SK-N-SH (cell line): ENCODE results near the gene APOOL. TPM values are rescaled to one million over a fixed set of nuclear protein-coding genes. Genes with fewer than 3 reads are reported as not detected.

Experiments used
- CTCF ChIA-PET: fragments of 300-600, 350-600 bp; formaldehyde crosslinking; extraction: SDS; loops from one replicate; lab custom pipeline; 2021; lab: Yijun Ruan, JAX
- POLR2A ChIA-PET: fragments of 350-600 bp; sonication (Branson Sonifier 250); formaldehyde crosslinking; extraction: SDS; loops from one replicate; lab custom pipeline; 2020; ENCODE audit warnings: antibody characterized with exemption, inconsistent platforms; lab: Yijun Ruan, JAX
- DNase-seq: peaks from one replicate; pipeline ENCODE4 v3.0.0; 2012
- H2AFZ ChIP-seq: fragments of 200-600 bp; sonication (generic); 2 replicates; pipeline ENCODE4 v1.8.1; 2016; ENCODE audit warnings: antibody characterized with exemption, mild to moderate bottlenecking, low read depth
- H3F3A ChIP-seq: fragments of 200-600 bp; sonication (generic); replicated peaks from 2 replicates; pipeline ENCODE3; 2016; ENCODE audit warnings: antibody characterized with exemption, mild to moderate bottlenecking; ENCODE audit not compliant: insufficient read depth
- H3K27ac ChIP-seq, 2 experiments: fragments of 200-500 bp in 1 of 2; fragments of 200-600 bp in 1 of 2; sonication (Bioruptor generic) in 1 of 2; sonication (generic), shearing (Covaris generic) in 1 of 2; 2 replicates each; pipeline versions ENCODE4 v1.5.1 to v1.6.1; 2014 to 2016; ENCODE audit warnings: low read depth in 2 of 2, inconsistent platforms in 1 of 2, low read length in 1 of 2, mild to moderate bottlenecking in 1 of 2, mixed read lengths in 1 of 2
- H3K27me3 ChIP-seq: fragments of 200-600 bp; sonication (generic), shearing (Covaris generic); 2 replicates; pipeline ENCODE4 v1.6.1; 2016; ENCODE audit warnings: mixed run types; ENCODE audit not compliant: insufficient read depth
- H3K36me3 ChIP-seq, 2 experiments: fragments of 200-500 bp in 1 of 2; fragments of 200-600 bp in 1 of 2; sonication (Bioruptor generic) in 1 of 2; sonication (generic) in 1 of 2; replicated peaks in 1 of 2; 2 replicates each; pipeline versions ENCODE3 to v1.5.1; 2014 to 2016; ENCODE audit warnings: low read length in 1 of 2, mild to moderate bottlenecking in 1 of 2; ENCODE audit not compliant: insufficient read depth in 2 of 2, control insufficient read depth in 1 of 2
- H3K4me1 ChIP-seq, 2 experiments: fragments of 200-500 bp in 1 of 2; fragments of 200-600 bp in 1 of 2; sonication (Bioruptor generic) in 1 of 2; sonication (generic), shearing (Covaris generic) in 1 of 2; 2 replicates each; pipeline versions ENCODE4 v1.5.1 to v1.6.1; 2014 to 2016; ENCODE audit warnings: low read depth in 1 of 2, low read length in 1 of 2, mixed run types in 1 of 2; ENCODE audit not compliant: insufficient read depth in 2 of 2, control insufficient read depth in 1 of 2
- H3K4me2 ChIP-seq: fragments of 200-600 bp; sonication (generic), shearing (Covaris generic); 2 replicates; pipeline ENCODE4 v1.6.1; 2017; ENCODE audit warnings: mixed run types
- H3K4me3 ChIP-seq, 2 experiments: fragments of 200-500 bp in 1 of 2; fragments of 200-600 bp in 1 of 2; sonication (Bioruptor generic) in 1 of 2; sonication (generic), shearing (Covaris generic) in 1 of 2; 2 replicates each; pipeline versions ENCODE4 v1.5.1 to v1.8.1; 2014 to 2016; ENCODE audit warnings: low read depth in 2 of 2, inconsistent platforms in 1 of 2, low read length in 1 of 2, mild to moderate bottlenecking in 1 of 2, mixed read lengths in 1 of 2, moderate library complexity in 1 of 2
- H3K79me2 ChIP-seq: fragments of 200-600 bp; sonication (generic); 2 replicates; pipeline ENCODE4 v1.8.1; 2017; ENCODE audit warnings: mild to moderate bottlenecking; ENCODE audit not compliant: insufficient read depth
- H3K9ac ChIP-seq: fragments of 200-600 bp; sonication (generic); 2 replicates; pipeline ENCODE4 v1.6.1; 2017; ENCODE audit warnings: mixed run types
- H3K9me2 ChIP-seq: fragments of 200-600 bp; sonication (generic); 2 replicates; pipeline ENCODE4 v1.6.1; 2017; ENCODE audit warnings: mixed run types
- H3K9me3 ChIP-seq: fragments of 200-600 bp; sonication (generic); 2 replicates; pipeline ENCODE4 v1.6.1; 2017; ENCODE audit warnings: mixed run types, mild to moderate bottlenecking, moderate library complexity
- H4K20me1 ChIP-seq: fragments of 200-600 bp; sonication (generic); 2 replicates; pipeline ENCODE4 v1.6.1; 2017; ENCODE audit warnings: mild to moderate bottlenecking, mixed run types; ENCODE audit not compliant: insufficient read depth
- FOSL2 ChIP-seq: IDR thresholded peaks from 2 replicates; pipeline ENCODE4 v1.4.0; 2012; ENCODE audit warnings: low read depth, mild to moderate bottlenecking, moderate library complexity, borderline replicate concordance
- FOXJ3 ChIP-seq: sonication (generic); formaldehyde crosslinking; IDR thresholded peaks from 2 replicates; pipeline ENCODE4 v1.5.1; 2020; ENCODE audit warnings: mild to moderate bottlenecking, missing genetic modification reagents
- IRF3 ChIP-seq: fragments of 150-350 bp; IDR thresholded peaks from 2 replicates; pipeline ENCODE4 v1.6.1; 2016; ENCODE audit warnings: mild to moderate bottlenecking, low read depth, low read length
- JUND ChIP-seq: IDR thresholded peaks from 2 replicates; pipeline ENCODE4 v1.4.0; 2012
- NRF1 ChIP-seq: IDR thresholded peaks from 2 replicates; pipeline ENCODE4 v1.6.1; 2012; ENCODE audit warnings: low read depth, mild to moderate bottlenecking, low read length
- RAD21 ChIP-seq: IDR thresholded peaks from 2 replicates; pipeline ENCODE4 v1.6.1; 2012; ENCODE audit warnings: mild to moderate bottlenecking, low read length
- RCOR1 ChIP-seq: fragments of 150-350 bp; IDR thresholded peaks from 2 replicates; pipeline ENCODE4 v1.6.1; 2017; ENCODE audit warnings: antibody characterized with exemption, low read length
- SIN3A ChIP-seq: IDR thresholded peaks from 2 replicates; pipeline ENCODE4 v1.6.1; 2012; ENCODE audit warnings: low read depth, mild to moderate bottlenecking, low read length, moderate library complexity, borderline replicate concordance
- SMC3 ChIP-seq: IDR thresholded peaks from 2 replicates; pipeline ENCODE4 v1.6.1; 2012; ENCODE audit warnings: low read depth, low read length, improper control_type of control experiment
- TEAD4 ChIP-seq: IDR thresholded peaks from 2 replicates; pipeline ENCODE4 v1.4.0; 2012; ENCODE audit warnings: mild to moderate bottlenecking, borderline replicate concordance; ENCODE audit not compliant: insufficient read depth
- USF2 ChIP-seq: fragments of 150-350 bp; IDR thresholded peaks from 2 replicates; pipeline ENCODE4 v1.6.1; 2017; ENCODE audit warnings: antibody characterized with exemption, low read length, low read depth, borderline replicate concordance
- ZBTB33 ChIP-seq: IDR thresholded peaks from 2 replicates; pipeline ENCODE4 v1.4.0; 2012; ENCODE audit warnings: low read depth, borderline replicate concordance
- WGBS: methylation state at CpG from one replicate; pipeline ENCODE4 v1.1.6; 2017; ENCODE audit warnings: low lambda C conversion rate; 5-methylcytosine and 5-hydroxymethylcytosine counted together
- polyA plus RNA-seq, 3 experiments: library from polyadenylated mRNA; depleted of rRNA; stranded (reverse); fragments of >200 nt; gene quantifications; 2 replicates each; pipeline ENCODE4 v1.2.3, GENCODE V29; 2012
- TF ChIP-seq, protein P1 (sequence below): IDR thresholded peaks from 2 replicates; pipeline ENCODE4 v1.6.1; 2012; ENCODE audit warnings: mild to moderate bottlenecking, low read depth, low read length, moderate library complexity
- TF ChIP-seq, protein P2 (sequence below): IDR thresholded peaks from 2 replicates; pipeline ENCODE4 v1.4.0; 2012; ENCODE audit warnings: low read depth
- TF ChIP-seq, protein P3 (sequence below): fragments of 200-600 bp; sonication (generic); IDR thresholded peaks from 2 replicates; pipeline ENCODE4 v1.6.1; 2017; ENCODE audit warnings: antibody characterized with exemption, mild to moderate bottlenecking, moderate library complexity

The APOOL gene
- polyA plus RNA-seq, 1 of the 3 experiments (the other 2 are of a cell fraction) = 2.4 TPM

DNA sequence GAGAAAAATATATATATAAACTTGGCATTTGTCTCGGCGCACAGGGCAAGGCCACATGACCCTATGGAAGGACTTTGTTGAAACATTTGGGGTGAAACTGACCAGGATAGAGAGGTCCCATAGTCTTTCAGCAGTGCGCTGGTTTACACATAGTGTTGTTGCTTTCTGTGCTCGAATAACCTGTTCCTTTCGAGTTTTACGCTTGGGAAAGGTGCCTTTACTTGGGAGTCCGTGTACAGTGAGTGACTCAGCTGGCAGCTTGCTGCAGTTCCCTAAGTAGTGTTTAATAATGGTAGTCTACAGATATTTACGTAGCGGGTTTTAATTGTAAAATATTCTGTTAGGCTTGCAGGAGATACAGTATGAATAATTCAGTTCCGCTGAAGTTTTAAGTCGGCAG is 578 bp downstream of the APOOL start:
- Histone ChIP-seq H3K27me3 (no peaks in the 10 kb centered on the region), H3K4me2 (peak overlapping the region; percentile 69), H3K4me3 (peak overlapping the region; percentile 80 to 90), H3K9me3 (no peaks in the 10 kb centered on the region), H3K27ac (peak overlapping the region; percentile 63 to 76), H3K9ac (peak overlapping the region; percentile 79), H3K4me1 (peaks cover 0 to 3% of the 10 kb centered on the region in 2 experiments; a peak in 1 of 4 replicates), H3K79me2 (peaks cover 43% of the 10 kb centered on the region), H3K36me3 (no peaks in the 10 kb centered on the region), H3F3A (peaks cover 8% of the 10 kb centered on the region), H3K9me2 (no peaks in the 10 kb centered on the region), H4K20me1 (0 out of 2 replicates have a peak, but pooled peaks cover 3% of the 10 kb centered on the region), H2AFZ (peak overlapping the region; percentile 97)
- WGBS = 0% methylated on average over 11 of the region's 11 CpGs
- POLR2A ChIA-PET = no interaction called here
- TF ChIP-seq SIN3A = no peak
- TF ChIP-seq, protein P1, sequence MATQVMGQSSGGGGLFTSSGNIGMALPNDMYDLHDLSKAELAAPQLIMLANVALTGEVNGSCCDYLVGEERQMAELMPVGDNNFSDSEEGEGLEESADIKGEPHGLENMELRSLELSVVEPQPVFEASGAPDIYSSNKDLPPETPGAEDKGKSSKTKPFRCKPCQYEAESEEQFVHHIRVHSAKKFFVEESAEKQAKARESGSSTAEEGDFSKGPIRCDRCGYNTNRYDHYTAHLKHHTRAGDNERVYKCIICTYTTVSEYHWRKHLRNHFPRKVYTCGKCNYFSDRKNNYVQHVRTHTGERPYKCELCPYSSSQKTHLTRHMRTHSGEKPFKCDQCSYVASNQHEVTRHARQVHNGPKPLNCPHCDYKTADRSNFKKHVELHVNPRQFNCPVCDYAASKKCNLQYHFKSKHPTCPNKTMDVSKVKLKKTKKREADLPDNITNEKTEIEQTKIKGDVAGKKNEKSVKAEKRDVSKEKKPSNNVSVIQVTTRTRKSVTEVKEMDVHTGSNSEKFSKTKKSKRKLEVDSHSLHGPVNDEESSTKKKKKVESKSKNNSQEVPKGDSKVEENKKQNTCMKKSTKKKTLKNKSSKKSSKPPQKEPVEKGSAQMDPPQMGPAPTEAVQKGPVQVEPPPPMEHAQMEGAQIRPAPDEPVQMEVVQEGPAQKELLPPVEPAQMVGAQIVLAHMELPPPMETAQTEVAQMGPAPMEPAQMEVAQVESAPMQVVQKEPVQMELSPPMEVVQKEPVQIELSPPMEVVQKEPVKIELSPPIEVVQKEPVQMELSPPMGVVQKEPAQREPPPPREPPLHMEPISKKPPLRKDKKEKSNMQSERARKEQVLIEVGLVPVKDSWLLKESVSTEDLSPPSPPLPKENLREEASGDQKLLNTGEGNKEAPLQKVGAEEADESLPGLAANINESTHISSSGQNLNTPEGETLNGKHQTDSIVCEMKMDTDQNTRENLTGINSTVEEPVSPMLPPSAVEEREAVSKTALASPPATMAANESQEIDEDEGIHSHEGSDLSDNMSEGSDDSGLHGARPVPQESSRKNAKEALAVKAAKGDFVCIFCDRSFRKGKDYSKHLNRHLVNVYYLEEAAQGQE = no peak
- TF ChIP-seq, protein P2, sequence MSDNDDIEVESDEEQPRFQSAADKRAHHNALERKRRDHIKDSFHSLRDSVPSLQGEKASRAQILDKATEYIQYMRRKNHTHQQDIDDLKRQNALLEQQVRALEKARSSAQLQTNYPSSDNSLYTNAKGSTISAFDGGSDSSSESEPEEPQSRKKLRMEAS = no peak
- no peak for TF ChIP-seq ZBTB33
- TF ChIP-seq, protein P3, sequence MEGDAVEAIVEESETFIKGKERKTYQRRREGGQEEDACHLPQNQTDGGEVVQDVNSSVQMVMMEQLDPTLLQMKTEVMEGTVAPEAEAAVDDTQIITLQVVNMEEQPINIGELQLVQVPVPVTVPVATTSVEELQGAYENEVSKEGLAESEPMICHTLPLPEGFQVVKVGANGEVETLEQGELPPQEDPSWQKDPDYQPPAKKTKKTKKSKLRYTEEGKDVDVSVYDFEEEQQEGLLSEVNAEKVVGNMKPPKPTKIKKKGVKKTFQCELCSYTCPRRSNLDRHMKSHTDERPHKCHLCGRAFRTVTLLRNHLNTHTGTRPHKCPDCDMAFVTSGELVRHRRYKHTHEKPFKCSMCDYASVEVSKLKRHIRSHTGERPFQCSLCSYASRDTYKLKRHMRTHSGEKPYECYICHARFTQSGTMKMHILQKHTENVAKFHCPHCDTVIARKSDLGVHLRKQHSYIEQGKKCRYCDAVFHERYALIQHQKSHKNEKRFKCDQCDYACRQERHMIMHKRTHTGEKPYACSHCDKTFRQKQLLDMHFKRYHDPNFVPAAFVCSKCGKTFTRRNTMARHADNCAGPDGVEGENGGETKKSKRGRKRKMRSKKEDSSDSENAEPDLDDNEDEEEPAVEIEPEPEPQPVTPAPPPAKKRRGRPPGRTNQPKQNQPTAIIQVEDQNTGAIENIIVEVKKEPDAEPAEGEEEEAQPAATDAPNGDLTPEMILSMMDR = no peak
- TF ChIP-seq FOSL2 = no peak
- no peak for TF ChIP-seq JUND
- TF ChIP-seq NRF1 = no peak
- TF ChIP-seq USF2 = no peak
- no peak for TF ChIP-seq RCOR1
- TF ChIP-seq TEAD4 = no peak
- TF ChIP-seq IRF3 = no peak
- TF ChIP-seq FOXJ3 (CRISPR knock-in tag) = no peak
- TF ChIP-seq SMC3 = no peak
- no peak for TF ChIP-seq RAD21
- CTCF ChIA-PET = no interaction called here
- DNase-seq = peak; percentile 6
